Measurements from ENCODE around the gene ANKRD9.

ANKRD9 gene

DNA sequence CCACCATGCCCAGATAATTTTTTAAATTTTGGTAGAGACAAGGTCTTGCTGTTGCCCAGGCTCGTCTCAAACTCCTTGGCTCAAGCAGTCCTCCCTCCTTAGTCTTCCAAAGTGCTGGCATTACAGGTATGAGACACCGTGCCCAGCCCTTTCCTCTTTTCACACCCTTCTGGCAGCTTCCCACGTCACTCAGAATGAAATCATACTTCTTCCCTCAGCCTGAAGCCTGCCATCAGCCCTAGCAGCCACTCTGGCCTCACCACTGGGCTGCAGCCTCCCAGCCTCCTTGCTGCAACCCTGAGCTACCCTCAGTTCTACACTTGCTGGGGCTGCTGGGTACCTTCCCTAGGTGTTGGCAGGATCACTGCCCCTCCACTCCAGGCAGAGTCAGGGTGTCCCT is 18.2 kb downstream of the ANKRD9 start:
- ATAC-seq (replicated peaks), result no peak
- no peak for DNase-seq
- H3K36me3 Mint-ChIP-seq, result peaks cover 0 to 15% of the 10 kb centered on the region in 2 donors
- no peaks in the 10 kb centered on the region for H3K9me3 Mint-ChIP-seq
- no peak overlapping the region for H3K4me3 Mint-ChIP-seq
- H3K4me1 Mint-ChIP-seq, result no peaks in the 10 kb centered on the region
- H3K27me3 Mint-ChIP-seq, result no peaks in the 10 kb centered on the region
- H3K27ac Mint-ChIP-seq, result no peak overlapping the region

DNA sequence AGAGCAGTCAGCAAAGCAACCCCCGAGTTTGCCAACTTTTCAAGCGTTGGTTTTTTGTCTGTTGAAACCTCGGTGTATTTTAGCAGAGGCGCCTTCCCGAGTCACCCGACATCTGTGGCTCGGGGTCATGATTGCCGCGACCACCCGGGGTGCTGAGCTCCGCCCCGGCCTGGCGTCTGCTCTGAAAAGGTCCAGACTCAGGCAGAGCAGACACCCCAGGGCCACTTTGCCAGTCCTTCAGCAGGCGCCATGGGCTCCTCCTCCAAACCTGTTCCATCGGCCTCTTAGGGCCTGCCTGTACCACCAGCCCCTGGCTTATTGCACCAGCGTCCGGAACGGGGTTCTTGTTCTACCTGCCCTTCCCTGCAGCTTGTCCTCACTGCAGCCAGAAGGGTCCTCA is 19.1 kb downstream of the ANKRD9 start:
- Mint-ChIP-seq H3K27me3 (no peaks in the 10 kb centered on the region), H3K36me3 (peaks cover under 1 to 20% of the 10 kb centered on the region in 2 donors), H3K4me1 (no peaks in the 10 kb centered on the region), H3K4me3 (no peak overlapping the region), H3K27ac (no peak overlapping the region), H3K9me3 (no peaks in the 10 kb centered on the region)
- ATAC-seq (replicated peaks), result no peak
- DNase-seq, result no peak

DNA sequence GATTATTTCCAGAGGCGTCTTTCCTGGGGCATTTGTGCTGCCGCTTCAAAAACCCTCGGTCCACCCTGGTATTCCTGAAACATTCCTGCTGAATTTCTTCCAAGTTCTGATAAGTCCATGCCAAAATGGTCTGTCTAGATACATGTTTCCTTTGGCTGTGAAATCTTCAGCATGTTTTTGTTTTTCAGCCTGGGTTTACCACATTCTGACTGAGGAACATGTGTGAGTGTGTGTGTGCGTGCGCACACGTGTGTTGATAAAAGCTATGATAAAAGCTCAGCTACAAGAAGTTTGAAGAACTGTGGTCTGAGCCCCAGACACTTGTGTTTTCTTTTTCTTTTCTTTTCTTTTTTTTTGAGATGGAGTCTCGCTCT is 22.4 kb downstream of the ANKRD9 start:
- no peaks in the 10 kb centered on the region for H3K4me1 Mint-ChIP-seq
- no peak overlapping the region for H3K27ac Mint-ChIP-seq
- DNase-seq (no peak), ATAC-seq (replicated peaks) (no peak)
- peaks cover 5 to 6% of the 10 kb centered on the region in 2 donors for H3K9me3 Mint-ChIP-seq
- H3K36me3 Mint-ChIP-seq, result peaks cover 15 to 43% of the 10 kb centered on the region in 2 donors
- no peak overlapping the region for H3K4me3 Mint-ChIP-seq
- no peaks in the 10 kb centered on the region for H3K27me3 Mint-ChIP-seq

DNA sequence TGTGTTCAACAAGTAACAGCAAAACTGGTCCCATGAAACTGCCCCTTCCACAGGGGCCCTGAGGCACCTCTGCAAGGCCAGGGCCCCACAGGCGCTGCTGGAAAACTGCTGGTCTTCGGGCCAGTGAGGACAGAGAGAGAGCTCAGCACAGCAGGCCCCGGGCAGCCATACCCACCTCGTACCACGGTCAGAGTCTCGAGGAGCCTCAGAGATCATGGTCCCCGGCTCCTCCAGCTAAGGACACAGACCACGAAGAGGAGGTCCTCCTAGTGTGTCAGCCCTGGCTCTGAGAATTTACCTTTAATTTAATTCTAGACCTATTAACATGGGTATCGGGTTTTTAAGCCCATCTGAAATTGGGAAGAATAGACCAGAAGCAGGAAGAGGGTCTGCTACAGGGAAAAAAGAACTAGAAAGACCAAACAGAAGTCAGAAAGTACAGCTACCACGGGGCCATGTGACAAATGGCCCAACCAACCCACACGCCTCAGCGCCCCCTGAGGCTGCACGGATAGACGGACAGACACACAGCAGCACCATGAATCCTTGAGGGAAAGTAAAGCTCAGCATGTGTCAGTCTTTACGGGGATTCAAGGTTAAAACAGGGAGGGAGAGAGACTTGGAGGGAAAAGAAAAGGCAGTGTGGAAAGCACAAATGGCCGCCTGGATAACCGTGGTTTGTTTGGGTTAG is 22.9 kb downstream of the ANKRD9 start:
- peaks cover 16 to 46% of the 10 kb centered on the region in 2 donors for H3K36me3 Mint-ChIP-seq
- H3K27ac Mint-ChIP-seq, result no peak overlapping the region
- no peaks in the 10 kb centered on the region for H3K27me3 Mint-ChIP-seq
- peaks cover 5 to 6% of the 10 kb centered on the region in 2 donors for H3K9me3 Mint-ChIP-seq
- H3K4me3 Mint-ChIP-seq, result no peak overlapping the region
- no peaks in the 10 kb centered on the region for H3K4me1 Mint-ChIP-seq
- no peak for ATAC-seq (replicated peaks)
- DNase-seq, result no peak

DNA sequence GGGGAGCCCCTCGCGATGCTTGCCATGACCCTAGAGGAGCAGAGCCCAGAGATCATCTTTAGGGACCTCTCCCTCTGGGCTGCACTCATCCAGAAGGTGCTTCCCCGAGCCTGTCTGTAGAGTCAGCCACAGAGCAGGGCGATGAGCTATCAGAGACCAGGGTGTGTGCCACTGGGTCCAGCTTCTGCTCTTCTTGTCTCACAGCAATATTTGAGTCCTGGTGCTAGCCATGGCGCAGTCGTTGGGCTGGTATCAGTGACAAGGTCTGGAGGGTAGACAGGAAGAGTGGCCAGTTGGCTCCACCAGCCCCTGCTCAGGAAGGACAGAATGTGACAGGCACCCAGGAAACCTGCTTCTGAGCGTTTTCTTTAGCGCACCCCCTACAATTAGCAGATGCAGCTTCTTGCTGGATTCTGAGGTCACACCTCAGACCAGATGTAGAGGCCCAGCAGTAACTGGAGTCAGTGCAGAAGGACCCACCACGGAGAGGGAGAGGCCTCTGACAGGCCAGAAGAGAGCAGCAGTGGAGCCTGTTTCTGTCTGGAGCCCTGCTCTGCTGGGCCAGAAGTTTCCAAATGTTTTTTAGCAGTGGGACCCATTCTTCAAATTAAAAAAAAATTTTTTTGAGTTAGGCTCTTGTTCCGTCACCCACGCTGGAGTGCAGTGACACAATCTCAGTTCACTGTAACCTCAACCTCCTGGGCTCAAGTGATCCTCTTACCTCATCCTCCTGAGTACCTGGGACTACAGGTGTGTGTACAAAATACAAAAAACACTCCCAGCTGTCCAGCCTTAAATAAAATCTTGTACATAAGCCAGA is 23.7 kb downstream of the ANKRD9 start:
- H3K9me3 Mint-ChIP-seq, result peaks cover 5 to 6% of the 10 kb centered on the region in 2 donors
- no peaks in the 10 kb centered on the region for H3K4me1 Mint-ChIP-seq
- no peak for DNase-seq
- peaks cover 16 to 44% of the 10 kb centered on the region in 2 donors for H3K36me3 Mint-ChIP-seq
- no peak for ATAC-seq (replicated peaks)
- no peak overlapping the region for H3K4me3 Mint-ChIP-seq
- no peaks in the 10 kb centered on the region for H3K27me3 Mint-ChIP-seq
- H3K27ac Mint-ChIP-seq, result no peak overlapping the region

DNA sequence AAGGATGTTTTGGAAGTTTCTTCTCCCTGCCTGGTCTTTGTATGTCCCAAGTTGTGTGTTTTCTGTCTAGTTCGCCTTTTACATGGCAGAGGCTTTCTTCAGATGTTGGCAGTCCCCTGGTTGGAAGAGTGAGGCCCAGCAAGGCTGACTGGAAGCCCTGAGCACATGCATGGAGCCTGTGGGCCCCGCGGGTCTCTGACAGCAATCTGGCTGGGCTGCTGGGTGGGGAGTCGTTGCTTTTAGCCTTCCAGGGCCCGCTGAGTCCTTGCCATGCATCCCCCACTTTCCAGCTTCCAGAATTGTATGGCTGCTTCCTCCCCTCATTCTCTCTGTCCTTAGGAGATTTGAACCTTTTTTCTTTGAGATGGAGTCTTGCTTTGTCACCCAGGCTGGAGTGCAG is 25.3 kb downstream of the ANKRD9 start:
- H3K4me1 Mint-ChIP-seq, result peaks cover 0 to 3% of the 10 kb centered on the region in 2 donors
- H3K27me3 Mint-ChIP-seq, result no peaks in the 10 kb centered on the region
- no peak overlapping the region for H3K27ac Mint-ChIP-seq
- no peak overlapping the region for H3K4me3 Mint-ChIP-seq
- peaks cover 5 to 6% of the 10 kb centered on the region in 2 donors for H3K9me3 Mint-ChIP-seq
- ATAC-seq (replicated peaks) (no peak), DNase-seq (no peak)
- peaks cover 16 to 40% of the 10 kb centered on the region in 2 donors for H3K36me3 Mint-ChIP-seq

DNA sequence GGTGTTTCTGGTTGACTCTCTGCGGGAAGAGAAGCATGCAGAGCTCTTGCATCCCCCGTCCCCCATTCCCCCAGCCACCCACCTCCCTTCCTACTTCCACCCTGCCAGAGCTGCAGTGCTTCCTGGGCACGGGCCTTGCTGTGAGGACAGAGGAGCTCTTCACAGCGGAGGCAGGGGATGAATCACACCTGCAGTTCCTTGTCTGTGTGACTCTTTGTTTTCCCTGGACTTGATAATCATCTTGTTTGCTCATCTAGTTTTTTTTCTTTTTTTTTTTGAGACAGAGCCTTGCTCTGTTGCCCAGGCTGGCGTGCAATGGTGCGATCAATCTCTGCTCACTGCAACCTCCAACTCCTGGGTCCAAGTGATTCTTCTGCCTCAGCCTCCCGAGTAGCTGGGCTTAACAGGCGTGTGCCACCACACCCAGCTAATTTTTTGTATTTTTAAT is 27.8 kb downstream of the ANKRD9 start:
- Mint-ChIP-seq H3K27ac (no peak overlapping the region), H3K4me3 (no peak overlapping the region), H3K4me1 (peaks cover 0 to 3% of the 10 kb centered on the region in 2 donors), H3K36me3 (peaks cover 16 to 38% of the 10 kb centered on the region in 2 donors), H3K27me3 (no peaks in the 10 kb centered on the region), H3K9me3 (peaks cover 5 to 6% of the 10 kb centered on the region in 2 donors)
- DNase-seq, result no peak
- no peak for ATAC-seq (replicated peaks)

DNA sequence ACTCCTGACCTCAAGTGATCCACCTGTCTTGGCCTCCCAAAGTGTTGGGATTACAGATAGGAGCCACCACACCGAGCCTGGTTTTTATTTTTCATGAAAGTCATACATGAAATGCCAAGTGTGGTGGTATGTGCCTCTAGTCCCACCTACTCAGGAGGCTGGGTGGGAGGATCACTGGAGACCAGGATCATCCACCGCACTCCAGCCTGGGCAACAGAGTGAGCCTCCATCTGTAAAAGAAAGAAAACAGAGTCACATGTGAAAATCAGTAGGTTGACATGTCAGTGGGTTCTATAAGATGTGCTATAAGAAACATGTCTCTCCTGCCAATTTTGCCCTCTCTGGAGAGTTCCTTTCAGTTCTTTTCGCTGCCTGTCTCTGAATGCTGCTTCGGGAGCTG is 28.2 kb downstream of the ANKRD9 start:
- H3K27me3 Mint-ChIP-seq, result no peaks in the 10 kb centered on the region
- H3K4me1 Mint-ChIP-seq, result peaks cover 0 to 3% of the 10 kb centered on the region in 2 donors
- H3K4me3 Mint-ChIP-seq, result no peak overlapping the region
- ATAC-seq (replicated peaks) (no peak), DNase-seq (no peak)
- H3K36me3 Mint-ChIP-seq, result peaks cover 16 to 34% of the 10 kb centered on the region in 2 donors
- H3K9me3 Mint-ChIP-seq, result peaks cover 5 to 6% of the 10 kb centered on the region in 2 donors
- no peak overlapping the region for H3K27ac Mint-ChIP-seq

DNA sequence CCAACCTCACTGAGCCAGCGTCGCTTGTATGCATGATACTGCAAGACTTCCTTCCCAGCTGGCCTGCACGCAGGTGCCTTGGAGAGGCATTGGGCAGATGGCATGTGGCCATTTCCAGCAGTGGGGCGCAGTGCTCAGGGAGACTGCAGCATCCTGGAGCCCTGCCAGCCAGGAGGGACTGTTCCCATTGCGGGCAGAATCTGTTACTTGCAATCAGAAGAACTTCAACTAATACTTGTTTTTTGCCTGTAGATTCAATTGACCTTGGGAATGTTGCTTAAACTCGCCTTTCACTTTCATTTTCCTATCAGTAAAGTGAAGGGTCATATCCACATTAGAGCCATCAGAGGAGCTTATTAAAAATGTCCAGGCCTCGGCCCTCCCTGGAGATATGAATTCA is 29.8 kb downstream of the ANKRD9 start:
- peaks cover 5 to 6% of the 10 kb centered on the region in 2 donors for H3K9me3 Mint-ChIP-seq
- H3K4me3 Mint-ChIP-seq, result no peak overlapping the region
- no peaks in the 10 kb centered on the region for H3K27me3 Mint-ChIP-seq
- ATAC-seq (replicated peaks) (no peak), DNase-seq (no peak)
- H3K36me3 Mint-ChIP-seq, result peaks cover 13 to 27% of the 10 kb centered on the region in 2 donors
- no peak overlapping the region for H3K27ac Mint-ChIP-seq
- H3K4me1 Mint-ChIP-seq, result peaks cover 0 to 3% of the 10 kb centered on the region in 2 donors

DNA sequence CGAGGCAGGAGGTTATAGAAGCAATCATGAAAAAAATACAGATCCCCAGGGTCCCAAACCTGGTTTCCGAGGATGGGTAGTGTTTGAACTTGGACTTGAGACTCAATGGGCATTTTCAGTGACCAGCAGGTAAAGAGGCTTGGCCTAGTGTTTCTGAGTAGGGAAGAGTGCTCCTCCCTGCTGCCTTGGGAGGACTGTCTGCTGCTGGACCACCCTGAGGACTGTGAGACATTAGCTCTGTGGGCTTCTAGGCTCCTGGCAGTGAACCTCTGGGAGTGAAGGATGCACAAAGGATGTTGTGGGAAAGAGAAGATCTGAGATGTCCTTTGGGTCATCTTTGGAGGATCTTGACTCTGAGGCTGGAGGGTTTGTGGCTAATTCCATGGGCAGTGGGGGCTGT is 30.5 kb downstream of the ANKRD9 start:
- H3K36me3 Mint-ChIP-seq, result peaks cover 12 to 22% of the 10 kb centered on the region in 2 donors
- peaks cover 0 to 3% of the 10 kb centered on the region in 2 donors for H3K4me1 Mint-ChIP-seq
- H3K27ac Mint-ChIP-seq, result no peak overlapping the region
- ATAC-seq (replicated peaks) (no peak), DNase-seq (no peak)
- H3K9me3 Mint-ChIP-seq, result peaks cover 5 to 6% of the 10 kb centered on the region in 2 donors
- H3K27me3 Mint-ChIP-seq, result no peaks in the 10 kb centered on the region
- no peak overlapping the region for H3K4me3 Mint-ChIP-seq

DNA sequence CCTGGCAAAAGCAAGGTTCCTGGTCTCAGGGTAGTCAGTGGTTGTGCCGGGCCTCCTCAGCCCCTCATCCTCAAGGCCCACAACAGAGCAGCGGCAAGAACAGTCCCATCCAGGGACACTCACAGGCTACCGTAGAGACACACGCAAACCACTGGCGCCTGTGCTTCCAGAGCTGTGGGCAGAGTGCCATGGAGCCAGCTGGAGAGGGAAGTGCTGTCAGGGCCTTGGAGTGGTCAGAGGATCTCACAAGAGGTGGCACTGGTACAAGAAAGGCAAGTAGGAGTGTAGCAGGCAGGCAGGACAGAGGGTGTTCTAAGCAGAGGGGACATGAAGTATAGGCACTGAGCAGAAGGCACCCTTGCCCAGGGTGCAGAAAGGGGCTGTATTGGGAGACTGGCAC is 34.6 kb downstream of the ANKRD9 start:
- DNase-seq, result no peak
- ATAC-seq (replicated peaks), result no peak
- H3K4me1 Mint-ChIP-seq, result peaks cover 0 to 3% of the 10 kb centered on the region in 2 donors
- no peaks in the 10 kb centered on the region for H3K27me3 Mint-ChIP-seq
- H3K36me3 Mint-ChIP-seq, result peaks cover 7 to 25% of the 10 kb centered on the region in 2 donors
- H3K9me3 Mint-ChIP-seq, result no peaks in the 10 kb centered on the region
- H3K4me3 Mint-ChIP-seq, result no peak overlapping the region
- H3K27ac Mint-ChIP-seq, result no peak overlapping the region

DNA sequence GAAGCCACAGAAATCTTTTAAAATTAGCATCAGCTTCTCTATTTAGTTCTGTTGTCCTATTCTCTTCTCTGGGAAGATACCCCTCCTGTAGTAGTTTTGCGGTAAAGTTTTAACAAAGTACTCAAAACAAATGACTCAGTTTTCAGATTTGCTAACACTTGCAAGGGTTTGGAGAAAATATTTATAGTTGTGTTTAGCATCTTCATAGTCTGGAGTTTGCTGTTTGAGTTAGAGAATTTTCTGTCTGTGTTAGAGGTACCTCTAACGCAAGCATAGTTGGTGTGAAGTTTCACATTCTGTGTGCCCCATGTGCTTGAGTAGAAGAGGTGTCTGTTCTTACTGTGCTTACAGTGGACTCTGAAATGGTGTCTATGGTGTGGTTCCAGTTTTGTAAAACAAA is 36.0 kb downstream of the ANKRD9 start:
- H3K27ac Mint-ChIP-seq, result no peak overlapping the region
- peaks cover 0 to under 1% of the 10 kb centered on the region in 2 donors for H3K9me3 Mint-ChIP-seq
- no peaks in the 10 kb centered on the region for H3K27me3 Mint-ChIP-seq
- DNase-seq (no peak), ATAC-seq (replicated peaks) (no peak)
- no peaks in the 10 kb centered on the region for H3K4me1 Mint-ChIP-seq
- no peak overlapping the region for H3K4me3 Mint-ChIP-seq
- peaks cover 20 to 38% of the 10 kb centered on the region in 2 donors for H3K36me3 Mint-ChIP-seq

DNA sequence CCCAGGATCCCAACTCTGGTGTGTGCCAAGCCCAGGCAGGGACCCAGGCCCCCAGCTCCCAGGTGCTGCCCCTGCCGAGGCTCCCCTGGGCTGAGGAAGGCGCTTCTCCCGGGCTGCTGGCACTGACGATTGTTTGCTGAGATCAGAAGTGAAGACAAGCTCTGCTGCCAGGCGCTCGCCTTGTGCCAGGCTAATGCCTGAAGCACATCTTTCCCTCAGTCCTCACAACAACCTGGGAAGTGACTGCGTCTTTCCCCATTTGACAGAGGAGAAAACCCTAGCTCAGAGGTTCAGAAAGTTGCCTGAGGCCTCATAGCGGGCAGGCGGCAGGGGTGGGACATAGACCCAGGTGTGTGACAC is 36.8 kb downstream of the ANKRD9 start:
- Mint-ChIP-seq H3K4me3 (no peak overlapping the region), H3K36me3 (peaks cover 23 to 45% of the 10 kb centered on the region in 2 donors), H3K4me1 (no peaks in the 10 kb centered on the region), H3K9me3 (peaks cover 0 to 1% of the 10 kb centered on the region in 2 donors), H3K27ac (no peak overlapping the region), H3K27me3 (no peaks in the 10 kb centered on the region)
- ATAC-seq (replicated peaks), result no peak
- DNase-seq, result no peak

DNA sequence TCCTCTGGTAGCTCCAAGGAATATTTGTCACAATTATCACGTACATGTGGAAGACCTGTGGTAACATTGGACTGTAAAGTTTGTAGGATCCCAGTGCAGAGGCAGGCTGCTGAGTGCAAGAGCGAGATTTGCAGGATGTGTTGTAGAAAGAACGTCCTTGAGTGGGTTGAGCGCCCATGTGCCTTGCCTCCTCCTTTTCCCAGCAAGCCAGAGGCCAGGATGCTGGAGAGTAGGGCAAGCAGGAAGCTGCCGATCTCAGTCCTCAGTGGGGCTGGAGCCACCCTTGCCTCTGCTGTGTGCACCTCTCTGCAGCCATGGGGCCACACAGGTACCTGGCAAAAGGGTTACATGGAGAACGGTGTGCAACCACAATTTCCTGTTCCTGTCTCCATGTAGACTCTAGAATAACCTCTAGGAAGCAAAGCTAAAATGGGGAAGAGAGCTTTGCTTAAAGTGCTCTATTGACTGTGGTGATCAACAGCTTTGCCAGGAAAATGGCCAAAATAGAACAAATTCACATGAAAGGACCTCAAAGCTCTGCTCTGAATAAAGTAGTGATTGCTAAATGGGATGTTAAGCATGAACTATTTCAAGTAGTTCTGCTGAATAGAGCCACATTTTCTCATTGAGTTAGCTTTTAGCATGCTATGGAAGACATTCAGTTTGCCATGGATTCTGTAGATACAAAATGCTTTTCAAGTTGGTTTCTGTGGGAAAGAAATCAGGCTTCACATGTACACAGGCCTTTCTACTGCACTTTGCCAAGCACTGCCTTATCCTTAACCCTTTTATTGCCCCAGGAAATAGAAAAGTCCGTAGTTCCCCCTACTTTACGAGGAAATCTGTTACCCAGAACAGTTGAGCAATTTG is 37.4 kb downstream of the ANKRD9 start:
- ATAC-seq (replicated peaks) (no peak), DNase-seq (no peak)
- peaks cover 25 to 49% of the 10 kb centered on the region in 2 donors for H3K36me3 Mint-ChIP-seq
- no peaks in the 10 kb centered on the region for H3K27me3 Mint-ChIP-seq
- H3K4me3 Mint-ChIP-seq, result no peak overlapping the region
- H3K9me3 Mint-ChIP-seq, result peaks cover 0 to 1% of the 10 kb centered on the region in 2 donors
- H3K4me1 Mint-ChIP-seq, result no peaks in the 10 kb centered on the region
- no peak overlapping the region for H3K27ac Mint-ChIP-seq
